Measurements from ENCODE around the gene CDK5RAP2. TPM values are rescaled to one million over a fixed set of nuclear protein-coding genes. Genes with fewer than 3 reads are reported as not detected.

CDK5RAP2 gene
- total RNA-seq, 1 donor from 2014 or later = 54.7 TPM

DNA sequence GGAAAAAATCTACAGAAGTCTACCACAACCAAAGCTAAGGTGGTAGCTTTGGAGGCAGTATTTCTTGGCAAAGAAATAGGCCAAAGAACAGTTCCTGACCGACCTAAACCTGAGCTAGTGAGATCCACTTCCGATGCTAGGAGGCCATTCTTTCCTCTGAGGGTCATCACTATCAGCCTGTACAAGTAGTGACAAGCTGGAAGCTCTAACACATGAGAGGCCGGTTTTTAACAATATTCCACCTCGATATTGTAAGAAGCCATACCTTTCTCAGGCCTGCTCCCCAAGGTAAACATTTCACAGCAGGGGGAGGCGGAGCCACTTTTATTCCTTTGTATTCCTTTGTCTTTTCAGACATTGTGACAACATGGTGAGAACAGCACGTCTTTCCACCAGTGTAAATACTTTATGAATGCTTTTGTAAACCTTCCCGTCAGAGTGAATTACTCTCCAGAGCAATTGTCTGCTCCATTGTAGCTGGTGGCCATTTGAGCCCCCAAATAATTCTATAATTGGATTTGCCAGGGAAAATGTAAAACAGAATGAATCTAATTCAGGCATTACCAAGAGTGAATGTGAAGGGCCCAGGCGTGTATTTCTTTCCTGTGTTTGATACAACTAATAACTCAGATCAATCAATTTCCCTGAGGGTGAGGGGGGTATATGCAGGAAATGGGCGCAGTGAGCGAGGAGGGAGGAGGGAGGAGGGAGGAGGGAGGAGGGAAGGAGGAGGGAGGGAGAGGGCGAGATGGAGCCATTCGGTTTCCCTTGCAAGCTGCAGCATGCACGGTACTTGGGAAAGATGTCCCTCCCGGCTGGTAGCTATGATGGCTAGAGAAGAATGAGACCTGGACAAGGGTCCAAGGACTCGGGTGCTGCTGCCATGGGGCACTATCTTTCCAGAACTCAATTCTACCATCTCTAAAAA, 166.6 kb downstream of the CDK5RAP2 start:
- no peak for DNase-seq
- Histone ChIP-seq H3K27me3 (ENCODE audit: low read depth) (no peaks in the 10 kb centered on the region), H3K9me3 (no peaks in the 10 kb centered on the region), H3K4me1 (no peaks in the 10 kb centered on the region), H3K36me3 (peaks cover 51% of the 10 kb centered on the region), H3K27ac (no peak overlapping the region), H3K4me3 (no peak overlapping the region)
- intact Hi-C loops (cut with DNase I) = no loop called here
- no peak for ATAC-seq
- TF ChIP-seq CTCF (IDR thresholded peaks at IDR 0.05) = no peak

DNA sequence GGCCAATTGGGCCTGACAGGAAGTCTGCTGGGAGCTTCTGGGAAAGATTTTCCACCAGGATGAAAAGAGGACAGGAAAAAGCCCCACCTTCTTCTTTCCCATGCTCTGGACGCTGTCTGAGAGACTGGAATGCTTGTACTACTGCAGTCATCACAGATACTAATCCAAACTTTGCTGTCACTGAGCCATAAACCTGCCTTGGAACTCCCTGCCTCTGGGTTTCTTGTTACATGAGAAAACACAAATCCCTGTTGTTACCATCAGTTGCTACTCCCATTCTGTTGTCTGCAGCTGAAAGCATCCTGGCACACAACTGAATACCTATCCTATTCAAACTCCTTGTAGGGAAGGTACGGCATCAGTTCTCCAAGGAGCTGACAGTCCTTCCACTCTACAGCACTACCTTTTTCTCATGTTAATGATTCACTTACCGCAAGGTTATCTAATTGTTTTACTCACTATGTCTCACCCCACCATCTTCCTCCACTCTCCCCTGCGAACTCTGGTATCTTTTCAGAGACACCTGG, 167.5 kb downstream of the CDK5RAP2 start:
- no peaks in the 10 kb centered on the region for H3K27me3 ChIP-seq (ENCODE audit: low read depth)
- ATAC-seq (no peak), DNase-seq (no peak)
- intact Hi-C loops (cut with DNase I) = no loop called here
- H3K27ac ChIP-seq = no peak overlapping the region
- no peaks in the 10 kb centered on the region for H3K9me3 ChIP-seq
- H3K4me1 ChIP-seq = no peaks in the 10 kb centered on the region
- no peak for TF ChIP-seq CTCF (IDR thresholded peaks at IDR 0.05)
- no peak overlapping the region for H3K4me3 ChIP-seq
- H3K36me3 ChIP-seq = peaks cover 60% of the 10 kb centered on the region

DNA sequence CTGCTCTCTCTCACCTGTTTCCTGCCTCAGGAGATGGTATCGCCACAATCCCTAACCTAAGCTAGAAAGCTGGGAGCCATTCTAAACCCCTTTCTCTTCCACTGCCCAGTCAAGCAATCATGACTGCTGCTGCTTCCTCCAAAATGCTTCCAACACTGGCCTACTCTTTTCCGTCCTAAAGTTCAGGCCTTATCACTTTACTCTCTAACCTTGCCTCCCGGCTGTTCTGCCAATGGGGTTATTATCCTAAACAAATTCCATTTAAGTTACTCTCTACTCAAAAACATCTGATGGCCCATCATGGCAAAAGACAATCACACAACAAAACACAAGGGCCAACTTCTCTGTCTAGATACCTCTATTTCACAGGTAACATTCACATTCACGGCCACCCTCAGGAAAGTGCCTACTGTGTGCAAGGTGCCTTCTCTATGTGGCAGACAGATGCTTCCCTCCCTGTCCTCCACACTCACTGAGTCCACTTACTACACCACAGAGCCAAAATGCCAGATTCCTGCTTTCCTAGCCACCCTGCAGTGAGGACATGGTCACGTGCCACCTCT, 168.0 kb downstream of the CDK5RAP2 start:
- H3K27ac ChIP-seq = no peak overlapping the region
- no peak overlapping the region for H3K4me3 ChIP-seq
- DNase-seq (no peak), ATAC-seq (no peak)
- TF ChIP-seq CTCF (IDR thresholded peaks at IDR 0.05) = no peak
- H3K36me3 ChIP-seq = peaks cover 66% of the 10 kb centered on the region
- intact Hi-C loops (cut with DNase I) = no loop called here
- H3K9me3 ChIP-seq = no peaks in the 10 kb centered on the region
- no peaks in the 10 kb centered on the region for H3K4me1 ChIP-seq
- H3K27me3 ChIP-seq (ENCODE audit: low read depth) = no peaks in the 10 kb centered on the region

DNA sequence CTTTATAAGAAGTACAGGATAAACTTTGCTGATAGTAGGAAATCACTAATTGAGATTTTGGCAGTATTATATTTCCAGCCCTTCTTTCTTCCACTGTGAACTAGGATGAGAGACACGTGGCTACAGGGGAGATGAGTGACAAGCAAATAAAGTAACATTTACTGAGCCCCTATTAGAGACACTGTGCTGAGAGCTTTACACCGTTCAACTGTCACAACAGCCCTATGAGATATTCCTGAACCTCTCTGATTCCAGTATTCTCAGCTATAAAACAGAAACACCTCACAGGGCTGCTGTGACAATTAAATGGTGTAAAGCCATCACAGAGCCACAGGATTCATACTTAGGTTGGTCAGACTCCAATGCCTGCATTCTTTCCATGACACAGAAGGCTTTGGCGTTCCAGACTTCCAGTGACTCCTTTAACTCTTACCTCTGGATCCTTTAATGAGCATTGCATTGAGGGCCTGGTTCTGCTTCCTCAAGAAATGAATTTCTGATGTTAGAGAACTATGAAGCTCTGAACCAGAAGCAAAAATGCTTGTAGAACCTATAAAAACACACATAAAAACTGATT, 169.0 kb downstream of the CDK5RAP2 start:
- no peaks in the 10 kb centered on the region for H3K4me1 ChIP-seq
- H3K27me3 ChIP-seq (ENCODE audit: low read depth) = no peaks in the 10 kb centered on the region
- peaks cover 75% of the 10 kb centered on the region for H3K36me3 ChIP-seq
- intact Hi-C loops (cut with DNase I) = no loop called here
- H3K9me3 ChIP-seq = no peaks in the 10 kb centered on the region
- no peak overlapping the region for H3K27ac ChIP-seq
- no peak for TF ChIP-seq CTCF (IDR thresholded peaks at IDR 0.05)
- DNase-seq = no peak
- H3K4me3 ChIP-seq = no peak overlapping the region
- ATAC-seq = no peak

DNA sequence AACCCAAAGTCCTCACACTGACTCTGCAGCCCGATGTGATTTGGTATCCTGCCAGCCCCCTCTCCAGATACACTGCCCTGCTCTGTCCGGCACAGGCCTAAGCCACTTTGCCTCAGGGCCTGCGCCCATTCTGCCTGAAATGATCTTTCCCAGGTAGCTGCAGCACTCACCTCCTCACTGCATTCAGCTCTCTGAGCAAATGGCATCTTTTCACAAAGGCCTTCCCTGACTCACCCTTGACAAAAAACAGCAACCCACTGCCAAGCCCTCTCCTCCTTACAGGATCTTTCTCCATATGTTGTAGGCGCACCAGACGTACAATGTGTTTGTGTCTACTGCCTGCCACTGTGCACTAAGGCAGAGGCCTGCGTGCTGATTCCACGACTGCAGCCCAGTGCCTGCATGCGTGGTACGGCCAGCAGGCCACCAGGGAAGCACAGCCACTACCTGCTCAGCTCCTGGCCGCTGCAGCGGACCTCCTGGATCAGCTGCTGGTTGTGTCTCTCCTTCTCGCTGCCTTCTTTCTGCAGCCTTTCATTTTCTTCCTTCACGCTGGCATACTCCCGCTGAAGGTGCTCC, 171.2 kb downstream of the CDK5RAP2 start:
- peaks cover 82% of the 10 kb centered on the region for H3K36me3 ChIP-seq
- ATAC-seq (no peak), DNase-seq (no peak)
- no peaks in the 10 kb centered on the region for H3K9me3 ChIP-seq
- H3K4me3 ChIP-seq = no peak overlapping the region
- no peaks in the 10 kb centered on the region for H3K4me1 ChIP-seq
- intact Hi-C loops (cut with DNase I) = no loop called here
- no peaks in the 10 kb centered on the region for H3K27me3 ChIP-seq (ENCODE audit: low read depth)
- no peak overlapping the region for H3K27ac ChIP-seq
- TF ChIP-seq CTCF (IDR thresholded peaks at IDR 0.05) = no peak
